ENCODE results near the gene NPPC. TPM values are rescaled to one million over a fixed set of nuclear protein-coding genes. Genes with fewer than 3 reads are reported as not detected.

Gene NPPC
- total RNA-seq, 2 donors from 2014 or later, result 0.82 to 1.1 TPM

DNA sequence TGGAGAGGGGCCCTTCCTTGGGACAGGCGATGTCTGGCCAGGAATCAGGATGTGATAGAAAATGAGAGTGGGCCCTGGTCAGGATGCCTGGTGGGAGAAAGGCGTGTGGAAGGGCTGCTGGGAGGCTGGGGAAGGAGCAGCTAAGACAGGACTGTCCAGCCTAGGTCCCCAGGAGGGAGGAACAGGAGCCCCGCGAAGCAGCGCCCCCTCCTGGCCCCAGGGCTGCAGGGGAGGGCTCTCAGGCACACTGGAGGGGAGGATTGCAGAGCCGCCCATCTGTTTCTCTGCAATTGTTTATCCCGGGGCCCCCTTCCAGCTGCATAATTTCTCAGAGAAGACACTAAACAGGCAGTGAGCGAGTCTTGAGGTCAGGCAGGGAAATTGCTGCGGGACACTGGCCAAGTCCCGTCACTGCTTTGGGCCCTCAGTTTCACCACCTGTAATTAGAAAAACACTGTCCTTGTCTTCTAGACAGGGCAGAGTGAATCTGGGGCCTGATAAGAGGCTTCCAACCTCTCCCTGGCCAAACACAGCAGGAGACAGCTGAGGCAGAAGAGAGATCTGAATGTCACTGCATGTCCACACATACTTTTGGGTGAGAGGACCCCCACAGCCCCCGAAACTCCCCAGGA lies 3.9 kb upstream of the NPPC start:
- DNase-seq (ENCODE audit: low spot score), result peak; percentile 56
- Histone ChIP-seq H3K4me3 (no peak overlapping the region), H3K27ac (no peak overlapping the region), H3K9me3 (no peaks in the 10 kb centered on the region), H3K36me3 (no peaks in the 10 kb centered on the region), H3K4me1 (peaks cover 0 to 26% of the 10 kb centered on the region in 2 donors), H3K27me3 (peaks cover 6 to 8% of the 10 kb centered on the region in 2 donors)
- TF ChIP-seq, protein P1, sequence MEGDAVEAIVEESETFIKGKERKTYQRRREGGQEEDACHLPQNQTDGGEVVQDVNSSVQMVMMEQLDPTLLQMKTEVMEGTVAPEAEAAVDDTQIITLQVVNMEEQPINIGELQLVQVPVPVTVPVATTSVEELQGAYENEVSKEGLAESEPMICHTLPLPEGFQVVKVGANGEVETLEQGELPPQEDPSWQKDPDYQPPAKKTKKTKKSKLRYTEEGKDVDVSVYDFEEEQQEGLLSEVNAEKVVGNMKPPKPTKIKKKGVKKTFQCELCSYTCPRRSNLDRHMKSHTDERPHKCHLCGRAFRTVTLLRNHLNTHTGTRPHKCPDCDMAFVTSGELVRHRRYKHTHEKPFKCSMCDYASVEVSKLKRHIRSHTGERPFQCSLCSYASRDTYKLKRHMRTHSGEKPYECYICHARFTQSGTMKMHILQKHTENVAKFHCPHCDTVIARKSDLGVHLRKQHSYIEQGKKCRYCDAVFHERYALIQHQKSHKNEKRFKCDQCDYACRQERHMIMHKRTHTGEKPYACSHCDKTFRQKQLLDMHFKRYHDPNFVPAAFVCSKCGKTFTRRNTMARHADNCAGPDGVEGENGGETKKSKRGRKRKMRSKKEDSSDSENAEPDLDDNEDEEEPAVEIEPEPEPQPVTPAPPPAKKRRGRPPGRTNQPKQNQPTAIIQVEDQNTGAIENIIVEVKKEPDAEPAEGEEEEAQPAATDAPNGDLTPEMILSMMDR (IDR thresholded peaks at IDR 0.05), result peak in 1 of 2 donors; percentile 37

DNA sequence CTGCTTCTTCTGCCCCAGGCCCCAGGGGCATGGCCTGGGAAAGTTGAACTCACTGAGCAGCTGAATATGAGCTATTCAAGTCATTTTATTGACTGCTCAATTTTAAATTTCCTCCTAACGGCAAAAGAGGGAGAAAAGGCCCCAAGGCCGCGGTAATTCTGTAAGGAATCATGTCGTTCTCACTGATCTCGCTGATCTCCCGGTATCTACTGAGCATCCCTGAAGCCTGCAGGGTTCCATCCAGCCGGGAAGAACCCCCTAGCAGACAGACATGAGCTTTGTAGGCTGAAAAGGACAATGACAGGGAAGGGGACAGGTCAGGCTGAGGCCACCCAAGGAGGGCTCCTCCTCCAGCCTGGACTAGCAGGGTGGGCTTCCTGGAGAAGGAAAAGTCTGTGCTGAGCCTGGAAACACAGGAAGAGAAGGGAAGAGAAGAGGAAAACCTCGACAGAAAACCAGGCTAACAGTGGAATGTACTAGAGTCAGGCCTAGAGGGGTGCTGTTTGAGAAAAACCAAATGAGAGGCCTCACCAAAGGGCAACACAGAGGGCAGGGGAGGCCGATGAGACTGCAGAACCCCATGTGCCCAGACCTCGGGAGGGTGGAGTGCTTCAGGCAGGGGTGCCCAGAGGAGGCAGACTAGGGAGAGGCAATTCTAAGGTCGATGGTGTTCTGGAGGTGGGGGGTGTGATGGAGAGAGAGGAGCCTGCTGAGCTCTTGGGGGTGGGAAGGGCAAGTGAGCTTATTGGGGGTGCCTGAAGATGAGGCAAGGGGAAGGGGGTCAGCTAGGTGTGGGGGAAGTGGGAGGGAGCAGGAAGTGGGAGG lies 2.9 kb upstream of the NPPC start:
- Histone ChIP-seq H3K4me1 (peaks cover 0 to 29% of the 10 kb centered on the region in 2 donors), H3K9me3 (no peaks in the 10 kb centered on the region), H3K36me3 (no peaks in the 10 kb centered on the region), H3K27ac (no peak overlapping the region), H3K27me3 (peaks cover 8 to 12% of the 10 kb centered on the region in 2 donors), H3K4me3 (no peak overlapping the region)
- peak; percentile 44 for DNase-seq (ENCODE audit: low spot score)
- TF ChIP-seq, protein P1 (IDR thresholded peaks at IDR 0.05), result no peak

DNA sequence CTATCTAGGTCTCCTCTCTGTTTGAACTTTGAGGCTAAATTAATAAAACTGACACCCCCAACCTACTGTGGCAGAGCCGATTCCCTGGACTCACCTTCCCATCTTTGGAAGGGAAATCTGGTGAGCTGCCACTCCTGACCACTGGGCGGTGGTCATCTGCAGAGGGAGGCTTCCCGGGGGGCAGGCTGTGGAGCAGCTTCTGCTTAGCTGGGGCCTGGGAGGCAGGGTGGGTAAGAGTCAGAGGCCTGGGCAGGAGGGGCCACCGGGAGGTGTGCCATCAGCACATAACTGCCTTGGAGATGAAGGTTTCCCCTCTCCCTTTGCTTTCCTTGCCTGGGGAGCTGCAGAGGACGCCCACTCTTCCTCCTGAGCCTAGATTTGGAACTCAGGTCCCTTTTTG lies 2.3 kb upstream of the NPPC start:
- Histone ChIP-seq H3K27me3 (peaks cover 8 to 12% of the 10 kb centered on the region in 2 donors), H3K9me3 (no peaks in the 10 kb centered on the region), H3K4me3 (no peak overlapping the region), H3K4me1 (peaks cover 0 to 29% of the 10 kb centered on the region in 2 donors), H3K27ac (no peak overlapping the region), H3K36me3 (no peaks in the 10 kb centered on the region)
- TF ChIP-seq, protein P1 (IDR thresholded peaks at IDR 0.05), result no peak
- peak; percentile 32 for DNase-seq (ENCODE audit: low spot score)

DNA sequence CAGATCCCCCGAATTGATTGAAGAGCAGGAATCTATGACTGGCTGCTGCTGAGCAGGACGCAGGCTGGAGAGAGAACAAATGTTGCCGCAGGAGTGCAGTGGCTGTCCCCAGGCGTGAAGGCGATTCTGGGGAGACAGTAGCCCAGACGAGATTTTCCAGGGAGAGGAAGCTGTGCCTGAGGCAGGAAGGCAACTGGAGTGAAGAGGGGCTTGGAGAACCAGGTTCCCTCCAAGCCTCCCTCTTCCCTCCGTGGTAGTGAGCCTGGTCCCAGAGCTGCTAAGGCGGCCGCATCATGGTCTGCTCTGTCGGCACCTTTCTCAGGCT lies 1.3 kb upstream of the NPPC start:
- H3K4me1 ChIP-seq, result peaks cover 0 to 29% of the 10 kb centered on the region in 2 donors
- H3K36me3 ChIP-seq, result no peaks in the 10 kb centered on the region
- TF ChIP-seq, protein P1 (IDR thresholded peaks at IDR 0.05), result no peak
- H3K27me3 ChIP-seq, result peaks cover 8 to 12% of the 10 kb centered on the region in 2 donors
- no peak overlapping the region for H3K27ac ChIP-seq
- H3K4me3 ChIP-seq, result no peak overlapping the region
- H3K9me3 ChIP-seq, result no peaks in the 10 kb centered on the region
- DNase-seq (ENCODE audit: low spot score), result no peak

DNA sequence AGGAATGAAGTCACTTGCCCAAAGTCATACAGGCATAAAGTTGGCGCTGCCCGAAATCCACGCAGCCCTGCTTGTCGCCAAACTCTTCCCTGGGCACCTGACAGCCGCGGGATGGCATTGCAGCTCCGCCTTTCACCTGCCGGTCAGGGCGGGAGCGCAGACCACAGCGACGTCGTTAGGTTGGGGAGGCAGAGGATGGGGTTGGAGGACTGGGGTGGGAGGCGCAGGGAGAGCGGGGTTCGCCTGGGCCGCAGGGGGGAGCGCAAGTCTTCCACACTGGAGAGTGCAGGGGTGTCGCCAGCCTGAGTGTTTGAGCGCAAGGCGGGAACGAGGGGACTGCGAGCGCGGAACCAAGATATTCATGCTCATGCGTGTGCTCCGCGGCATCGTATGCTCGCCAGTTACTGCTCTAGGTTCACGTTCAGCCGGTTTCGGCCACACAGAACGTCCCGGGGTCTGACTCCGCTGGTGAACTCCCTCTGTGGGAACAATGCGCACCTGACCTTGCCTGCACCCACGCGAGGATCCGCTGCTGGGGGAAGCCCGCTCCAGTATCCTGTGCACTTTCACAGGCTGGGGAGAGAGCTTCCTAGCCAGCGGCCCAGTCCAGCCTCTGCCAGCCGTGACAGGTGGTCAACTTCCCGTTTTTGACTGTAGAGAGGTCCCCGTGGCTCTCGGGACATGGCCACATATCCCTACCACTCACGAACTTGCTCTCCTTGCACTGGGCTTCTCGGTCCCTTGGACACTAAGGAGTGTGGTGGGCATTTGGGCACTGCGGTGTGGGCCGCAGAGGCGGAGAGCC lies 767 bp upstream of the NPPC start:
- TF ChIP-seq, protein P1 (IDR thresholded peaks at IDR 0.05), result no peak
- Histone ChIP-seq H3K4me3 (peak overlapping the region in 1 of 2 donors; percentile 44), H3K4me1 (peaks cover 0 to 29% of the 10 kb centered on the region in 2 donors), H3K36me3 (no peaks in the 10 kb centered on the region), H3K9me3 (no peaks in the 10 kb centered on the region), H3K27me3 (peaks cover 8 to 12% of the 10 kb centered on the region in 2 donors), H3K27ac (no peak overlapping the region)
- no peak for DNase-seq (ENCODE audit: low spot score)

Measured in right atrium auricular region (tissue), 2 donors.